Measurements from ENCODE around the gene PRR22. TPM values are rescaled to one million over a fixed set of nuclear protein-coding genes. Genes with fewer than 3 reads are reported as not detected.

Gene PRR22
- total RNA-seq, 3 donors from 2014 or later (not counting 1 experiment from before 2014, with no cell fraction given): 2.4 to 5.4 (median 4.2) TPM

DNA sequence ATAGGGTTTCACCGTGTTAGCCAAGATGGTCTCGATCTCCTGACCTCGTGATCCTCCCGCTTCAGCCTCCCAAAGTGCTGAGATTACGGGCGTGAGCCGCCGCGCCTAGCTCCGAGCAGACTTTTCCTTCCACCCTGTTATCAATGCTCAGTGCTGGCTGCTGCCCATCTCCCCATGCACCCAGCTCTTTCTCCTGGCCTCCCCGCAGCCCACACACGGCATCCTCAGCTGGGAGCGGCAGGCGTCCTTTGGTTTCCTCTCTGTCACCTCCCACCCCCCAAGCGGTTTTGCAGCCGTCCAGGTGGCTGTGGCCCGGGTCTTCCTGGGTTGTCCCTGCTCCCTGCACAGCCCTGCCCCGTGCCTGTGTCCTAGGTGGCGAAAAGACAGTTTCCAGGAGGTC lies 12.1 kb downstream of the PRR22 start:
- Mint-ChIP-seq H3K9me3 (no peaks in the 10 kb centered on the region), H3K27me3 (ENCODE audit: low read depth in 2 of 2) (no peaks in the 10 kb centered on the region), H3K36me3 (no peaks in the 10 kb centered on the region), H3K4me1 (no peaks in the 10 kb centered on the region), H3K4me3 (no peak overlapping the region), H3K27ac (no peak overlapping the region)
- DNase-seq (no peak), ATAC-seq (no peak)
- H3K4me3 ChIP-seq (ENCODE audit: low read length): no peak overlapping the region
- no peaks in the 10 kb centered on the region for H3K4me1 ChIP-seq (ENCODE audit: control insufficient read depth, insufficient read depth, low read length)
- no peaks in the 10 kb centered on the region for H3K36me3 ChIP-seq (ENCODE audit: control insufficient read depth, insufficient read depth, low read length)
- no peak for TF ChIP-seq CTCF (IDR thresholded peaks at IDR 0.05)
- H3K27me3 ChIP-seq (ENCODE audit: control insufficient read depth, insufficient read depth, low read length): no peaks in the 10 kb centered on the region
- intact Hi-C loops (cut with micrococcal nuclease): no loop called here
- 80% methylated on average over 19 of the region's 19 CpGs for WGBS (ENCODE audit: insufficient coverage)
- no peak overlapping the region for H3K27ac ChIP-seq (ENCODE audit: low read length)
- H3K9me3 ChIP-seq (ENCODE audit: control insufficient read depth, insufficient read depth, low read length): no peaks in the 10 kb centered on the region

- Mint-ChIP-seq H3K4me3 (no peak overlapping the region), H3K9me3 (no peaks in the 10 kb centered on the region), H3K36me3 (no peaks in the 10 kb centered on the region), H3K4me1 (no peaks in the 10 kb centered on the region), H3K27ac (no peak overlapping the region), H3K27me3 (ENCODE audit: low read depth in 2 of 2) (no peaks in the 10 kb centered on the region)
- no peak for TF ChIP-seq CTCF (IDR thresholded peaks at IDR 0.05)
- ATAC-seq (no peak), DNase-seq (no peak)
- no peaks in the 10 kb centered on the region for H3K27me3 ChIP-seq (ENCODE audit: control insufficient read depth, insufficient read depth, low read length)
- no peak overlapping the region for H3K27ac ChIP-seq (ENCODE audit: low read length)
- WGBS (ENCODE audit: insufficient coverage): 92% methylated on average over 8 of the region's 10 CpGs
- intact Hi-C loops (cut with micrococcal nuclease): no loop called here
- no peaks in the 10 kb centered on the region for H3K9me3 ChIP-seq (ENCODE audit: control insufficient read depth, insufficient read depth, low read length)
- H3K36me3 ChIP-seq (ENCODE audit: control insufficient read depth, insufficient read depth, low read length): no peaks in the 10 kb centered on the region
- H3K4me1 ChIP-seq (ENCODE audit: control insufficient read depth, insufficient read depth, low read length): no peaks in the 10 kb centered on the region
- H3K4me3 ChIP-seq (ENCODE audit: low read length): no peak overlapping the region
Measured at GRCh38 chr19:5767949-5768348, 16.6 kb downstream of the PRR22 start.

GRCh38 chr19:5765220-5765619 lies 19.3 kb downstream of the PRR22 start:
- no peaks in the 10 kb centered on the region for H3K27me3 ChIP-seq (ENCODE audit: control insufficient read depth, insufficient read depth, low read length)
- no peak overlapping the region for H3K4me3 Mint-ChIP-seq
- TF ChIP-seq CTCF (IDR thresholded peaks at IDR 0.05): no peak
- no peaks in the 10 kb centered on the region for H3K4me1 ChIP-seq (ENCODE audit: control insufficient read depth, insufficient read depth, low read length)
- no peak for ATAC-seq
- H3K4me3 ChIP-seq (ENCODE audit: low read length): no peak overlapping the region
- peaks cover 3 to 5% of the 10 kb centered on the region in 2 donors for H3K9me3 Mint-ChIP-seq
- DNase-seq: no peak
- H3K27me3 Mint-ChIP-seq (ENCODE audit: low read depth in 2 of 2): peaks cover 0 to 2% of the 10 kb centered on the region in 2 donors
- no peaks in the 10 kb centered on the region for H3K36me3 ChIP-seq (ENCODE audit: control insufficient read depth, insufficient read depth, low read length)
- WGBS (ENCODE audit: insufficient coverage): 96% methylated on average over 3 of the region's 3 CpGs
- intact Hi-C loops (cut with micrococcal nuclease): no loop called here
- H3K9me3 ChIP-seq (ENCODE audit: control insufficient read depth, insufficient read depth, low read length): no peaks in the 10 kb centered on the region
- no peaks in the 10 kb centered on the region for H3K4me1 Mint-ChIP-seq
- no peak overlapping the region for H3K27ac Mint-ChIP-seq
- no peak overlapping the region for H3K27ac ChIP-seq (ENCODE audit: low read length)
- no peaks in the 10 kb centered on the region for H3K36me3 Mint-ChIP-seq

DNA sequence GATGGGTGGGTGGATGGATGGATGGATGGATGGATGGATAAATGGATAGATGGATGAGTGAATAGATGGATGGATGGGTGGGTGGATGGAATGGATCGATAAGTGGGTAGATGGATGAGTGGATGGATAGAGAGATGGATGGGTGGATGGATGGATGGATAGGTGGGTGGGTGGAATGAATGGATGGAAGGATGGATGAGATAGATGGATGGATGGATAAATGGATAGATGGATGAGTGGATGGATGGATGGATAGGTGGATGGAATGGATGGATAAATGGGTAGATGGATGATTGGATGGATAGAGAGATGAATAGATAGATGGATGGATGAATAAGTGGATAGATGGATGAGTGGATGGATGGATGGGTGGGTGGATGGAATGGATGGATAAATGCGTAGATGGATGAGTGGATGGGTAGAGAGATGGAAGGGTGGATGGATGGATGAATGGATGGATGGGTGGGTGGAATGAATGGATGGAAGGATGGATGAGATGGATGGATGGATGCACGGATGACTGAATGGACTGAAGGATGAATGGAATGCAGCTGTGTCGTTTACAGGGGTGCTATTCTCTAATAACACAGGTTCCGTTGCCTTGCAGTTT lies 21.8 kb downstream of the PRR22 start:
- Histone ChIP-seq H3K4me3 (ENCODE audit: low read length) (no peak overlapping the region), H3K4me1 (ENCODE audit: control insufficient read depth, insufficient read depth, low read length) (no peaks in the 10 kb centered on the region), H3K36me3 (ENCODE audit: control insufficient read depth, insufficient read depth, low read length) (no peaks in the 10 kb centered on the region), H3K27me3 (ENCODE audit: control insufficient read depth, insufficient read depth, low read length) (no peaks in the 10 kb centered on the region), H3K9me3 (ENCODE audit: control insufficient read depth, insufficient read depth, low read length) (no peaks in the 10 kb centered on the region), H3K27ac (ENCODE audit: low read length) (no peak overlapping the region)
- DNase-seq (no peak), ATAC-seq (no peak)
- Mint-ChIP-seq H3K27me3 (ENCODE audit: low read depth in 2 of 2) (peaks cover 0 to 2% of the 10 kb centered on the region in 2 donors), H3K36me3 (no peaks in the 10 kb centered on the region), H3K4me1 (no peaks in the 10 kb centered on the region), H3K9me3 (peaks cover 3 to 5% of the 10 kb centered on the region in 2 donors), H3K4me3 (no peak overlapping the region), H3K27ac (no peak overlapping the region)
- intact Hi-C loops (cut with micrococcal nuclease): no loop called here
- no peak for TF ChIP-seq CTCF (IDR thresholded peaks at IDR 0.05)
- 97% methylated on average over 5 of the region's 5 CpGs for WGBS (ENCODE audit: insufficient coverage)

Data from natural killer cell (primary cell).